ENCODE results near the gene ATF2. TPM values are rescaled to one million over a fixed set of nuclear protein-coding genes. Genes with fewer than 3 reads are reported as not detected.

ATF2 gene
- total RNA-seq, 1 donor from 2014 or later, result 59.7 TPM

GRCh38 chr2:175062787-175063585, 105.0 kb downstream of the ATF2 start:
- no peaks in the 10 kb centered on the region for H3K27me3 Mint-ChIP-seq (ENCODE audit: insufficient read depth)
- peaks cover 20% of the 10 kb centered on the region for H3K36me3 Mint-ChIP-seq (ENCODE audit: low read depth)
- H3K27ac Mint-ChIP-seq, result no peak overlapping the region
- H3K4me1 Mint-ChIP-seq (ENCODE audit: low read depth), result peaks cover 20% of the 10 kb centered on the region
- no peak for DNase-seq (ENCODE audit: low spot score)
- H3K9me3 Mint-ChIP-seq, result no peaks in the 10 kb centered on the region
- H3K4me3 Mint-ChIP-seq, result no peak overlapping the region
- intact Hi-C loops (cut with micrococcal nuclease), result no loop called here

GRCh38 chr2:175057078-175057685, 110.8 kb downstream of the ATF2 start:
- DNase-seq (ENCODE audit: low spot score), result no peak
- intact Hi-C loops (cut with micrococcal nuclease), result no loop called here
- Mint-ChIP-seq H3K27ac (no peak overlapping the region), H3K36me3 (ENCODE audit: low read depth) (peaks cover 4% of the 10 kb centered on the region), H3K27me3 (ENCODE audit: insufficient read depth) (no peaks in the 10 kb centered on the region), H3K4me1 (ENCODE audit: low read depth) (peaks cover 8% of the 10 kb centered on the region), H3K9me3 (no peaks in the 10 kb centered on the region), H3K4me3 (no peak overlapping the region)

GRCh38 chr2:175055993-175056392, 112.0 kb downstream of the ATF2 start:
- Mint-ChIP-seq H3K4me1 (ENCODE audit: low read depth) (no peaks in the 10 kb centered on the region), H3K27me3 (ENCODE audit: insufficient read depth) (no peaks in the 10 kb centered on the region), H3K36me3 (ENCODE audit: low read depth) (peaks cover 6% of the 10 kb centered on the region), H3K4me3 (no peak overlapping the region), H3K9me3 (no peaks in the 10 kb centered on the region), H3K27ac (no peak overlapping the region)
- no peak for DNase-seq (ENCODE audit: low spot score)
- intact Hi-C loops (cut with micrococcal nuclease), result no loop called here

- Mint-ChIP-seq H3K9me3 (no peaks in the 10 kb centered on the region), H3K27ac (no peak overlapping the region), H3K4me1 (ENCODE audit: low read depth) (no peaks in the 10 kb centered on the region), H3K36me3 (ENCODE audit: low read depth) (peaks cover 5% of the 10 kb centered on the region), H3K4me3 (no peak overlapping the region), H3K27me3 (ENCODE audit: insufficient read depth) (no peaks in the 10 kb centered on the region)
- intact Hi-C loops (cut with micrococcal nuclease), result no loop called here
- no peak for DNase-seq (ENCODE audit: low spot score)
Measured at GRCh38 chr2:175054340-175054739, 113.7 kb downstream of the ATF2 start.

GRCh38 chr2:175049661-175050060, 118.3 kb downstream of the ATF2 start:
- Mint-ChIP-seq H3K27ac (no peak overlapping the region), H3K36me3 (ENCODE audit: low read depth) (peaks cover 3% of the 10 kb centered on the region), H3K4me1 (ENCODE audit: low read depth) (no peaks in the 10 kb centered on the region), H3K4me3 (no peak overlapping the region), H3K9me3 (no peaks in the 10 kb centered on the region), H3K27me3 (ENCODE audit: insufficient read depth) (peaks cover 2% of the 10 kb centered on the region)
- intact Hi-C loops (cut with micrococcal nuclease), result no loop called here
- DNase-seq (ENCODE audit: low spot score), result no peak

GRCh38 chr2:175048275-175048674, 119.7 kb downstream of the ATF2 start:
- no peak overlapping the region for H3K4me3 Mint-ChIP-seq
- H3K9me3 Mint-ChIP-seq, result no peaks in the 10 kb centered on the region
- no peaks in the 10 kb centered on the region for H3K4me1 Mint-ChIP-seq (ENCODE audit: low read depth)
- no peak overlapping the region for H3K27ac Mint-ChIP-seq
- no peak for DNase-seq (ENCODE audit: low spot score)
- peaks cover 3% of the 10 kb centered on the region for H3K36me3 Mint-ChIP-seq (ENCODE audit: low read depth)
- H3K27me3 Mint-ChIP-seq (ENCODE audit: insufficient read depth), result peaks cover 2% of the 10 kb centered on the region
- intact Hi-C loops (cut with micrococcal nuclease), result no loop called here

- Mint-ChIP-seq H3K27ac (no peak overlapping the region), H3K36me3 (ENCODE audit: low read depth) (peaks cover 2% of the 10 kb centered on the region), H3K27me3 (ENCODE audit: insufficient read depth) (no peaks in the 10 kb centered on the region), H3K4me1 (ENCODE audit: low read depth) (peaks cover 7% of the 10 kb centered on the region), H3K9me3 (peaks cover 3% of the 10 kb centered on the region), H3K4me3 (no peak overlapping the region)
- intact Hi-C loops (cut with micrococcal nuclease), result no loop called here
- DNase-seq (ENCODE audit: low spot score), result no peak
Measured at GRCh38 chr2:175039490-175039889, 128.5 kb downstream of the ATF2 start.

GRCh38 chr2:175039031-175039430, 129.0 kb downstream of the ATF2 start:
- H3K27me3 Mint-ChIP-seq (ENCODE audit: insufficient read depth), result no peaks in the 10 kb centered on the region
- peaks cover 3% of the 10 kb centered on the region for H3K9me3 Mint-ChIP-seq
- H3K36me3 Mint-ChIP-seq (ENCODE audit: low read depth), result peaks cover 2% of the 10 kb centered on the region
- no peak for DNase-seq (ENCODE audit: low spot score)
- H3K27ac Mint-ChIP-seq, result no peak overlapping the region
- no peak overlapping the region for H3K4me3 Mint-ChIP-seq
- intact Hi-C loops (cut with micrococcal nuclease), result no loop called here
- H3K4me1 Mint-ChIP-seq (ENCODE audit: low read depth), result peaks cover 7% of the 10 kb centered on the region

- H3K9me3 Mint-ChIP-seq, result peaks cover 3% of the 10 kb centered on the region
- no peak overlapping the region for H3K27ac Mint-ChIP-seq
- H3K27me3 Mint-ChIP-seq (ENCODE audit: insufficient read depth), result no peaks in the 10 kb centered on the region
- no peak overlapping the region for H3K4me3 Mint-ChIP-seq
- H3K36me3 Mint-ChIP-seq (ENCODE audit: low read depth), result peaks cover 2% of the 10 kb centered on the region
- peaks cover 7% of the 10 kb centered on the region for H3K4me1 Mint-ChIP-seq (ENCODE audit: low read depth)
- intact Hi-C loops (cut with micrococcal nuclease), result no loop called here
- DNase-seq (ENCODE audit: low spot score), result no peak
Measured at GRCh38 chr2:175037941-175038340, 130.1 kb downstream of the ATF2 start.

- Mint-ChIP-seq H3K4me1 (ENCODE audit: low read depth) (peaks cover 7% of the 10 kb centered on the region), H3K27ac (no peak overlapping the region), H3K4me3 (no peak overlapping the region), H3K36me3 (ENCODE audit: low read depth) (peaks cover 2% of the 10 kb centered on the region), H3K9me3 (no peaks in the 10 kb centered on the region), H3K27me3 (ENCODE audit: insufficient read depth) (peaks cover 3% of the 10 kb centered on the region)
- intact Hi-C loops (cut with micrococcal nuclease), result loop anchor here (1.0 kb wide), 2 partner anchors 151 to 246 kb away; no protein-coding TSS in a partner anchor
- no peak for DNase-seq (ENCODE audit: low spot score)
Measured at GRCh38 chr2:175036582-175037018, 131.4 kb downstream of the ATF2 start.

- no peak overlapping the region for H3K4me3 Mint-ChIP-seq
- DNase-seq (ENCODE audit: low spot score), result no peak
- no peak overlapping the region for H3K27ac Mint-ChIP-seq
- peaks cover 7% of the 10 kb centered on the region for H3K4me1 Mint-ChIP-seq (ENCODE audit: low read depth)
- no peaks in the 10 kb centered on the region for H3K9me3 Mint-ChIP-seq
- peaks cover 3% of the 10 kb centered on the region for H3K27me3 Mint-ChIP-seq (ENCODE audit: insufficient read depth)
- intact Hi-C loops (cut with micrococcal nuclease), result loop anchor here (1.0 kb wide), 2 partner anchors 151 to 246 kb away; no protein-coding TSS in a partner anchor
- peaks cover 2% of the 10 kb centered on the region for H3K36me3 Mint-ChIP-seq (ENCODE audit: low read depth)
Measured at GRCh38 chr2:175035806-175036205, 132.2 kb downstream of the ATF2 start.

- intact Hi-C loops (cut with micrococcal nuclease), result no loop called here
- peaks cover 2% of the 10 kb centered on the region for H3K36me3 Mint-ChIP-seq (ENCODE audit: low read depth)
- H3K4me1 Mint-ChIP-seq (ENCODE audit: low read depth), result peaks cover 7% of the 10 kb centered on the region
- H3K27me3 Mint-ChIP-seq (ENCODE audit: insufficient read depth), result peaks cover 6% of the 10 kb centered on the region
- no peaks in the 10 kb centered on the region for H3K9me3 Mint-ChIP-seq
- no peak overlapping the region for H3K27ac Mint-ChIP-seq
- no peak for DNase-seq (ENCODE audit: low spot score)
- no peak overlapping the region for H3K4me3 Mint-ChIP-seq
Measured at GRCh38 chr2:175034716-175035115, 133.3 kb downstream of the ATF2 start.

Measured in activated T-helper 1 cell treated with anti-CD3 and anti-CD28 coated beads, Interleukin-12 subunit alpha, Interleukin-12 subunit beta, Interleukin-2, Interleukin-4 antibody, amounts not matched to agents 30 ng/mL and 10 ng/mL and 1 ng/mL, durations not matched to agents 14 hours and 24 hours and 36 hours (primary cell).